Activated CD8-positive, alpha-beta memory T cell treated with anti-CD3 and anti-CD28 coated beads, Interleukin-2, amount 50 U/mL, for 4 hours (primary cell): ENCODE measurements around the gene NCOA1.
A peak's percentile ranks its signal among the peaks of the same experiment; 100 is the strongest.
"Not testable (repeated sequence)": the region's sequence is repeated elsewhere in the genome, so short reads cannot be mapped to it uniquely, and the experiment has no call there.

Experiments
- DNase-seq: peaks from one replicate; pipeline ENCODE4 v3.0.0-alpha.2; 2020

The NCOA1 gene

DNA sequence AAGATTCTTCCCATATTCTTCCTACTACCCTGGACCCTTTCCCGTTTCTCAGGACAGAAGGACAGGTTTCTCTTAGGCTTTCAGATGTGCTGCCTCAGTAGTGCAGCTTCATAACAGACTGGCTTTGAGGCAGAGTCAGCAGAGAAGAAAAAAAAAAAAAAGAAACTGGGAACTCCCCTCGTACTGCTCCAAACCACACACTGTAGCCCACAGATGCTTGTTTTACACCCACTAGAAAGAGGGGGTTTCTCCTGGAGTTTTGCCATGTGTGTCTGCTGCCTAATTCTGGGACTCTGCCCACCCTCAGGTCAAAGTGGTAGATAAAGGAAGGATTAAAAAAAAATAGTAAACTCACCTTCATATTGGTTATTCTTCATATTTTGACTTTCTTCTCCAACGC lies 95.9 kb downstream of the NCOA1 start:
- no peak for DNase-seq

GRCh38 chr2:24588294-24588693 lies 97.2 kb downstream of the NCOA1 start:
- no peak for DNase-seq

GRCh38 chr2:24592441-24593100 lies 101.5 kb downstream of the NCOA1 start:
- no peak for DNase-seq

DNA sequence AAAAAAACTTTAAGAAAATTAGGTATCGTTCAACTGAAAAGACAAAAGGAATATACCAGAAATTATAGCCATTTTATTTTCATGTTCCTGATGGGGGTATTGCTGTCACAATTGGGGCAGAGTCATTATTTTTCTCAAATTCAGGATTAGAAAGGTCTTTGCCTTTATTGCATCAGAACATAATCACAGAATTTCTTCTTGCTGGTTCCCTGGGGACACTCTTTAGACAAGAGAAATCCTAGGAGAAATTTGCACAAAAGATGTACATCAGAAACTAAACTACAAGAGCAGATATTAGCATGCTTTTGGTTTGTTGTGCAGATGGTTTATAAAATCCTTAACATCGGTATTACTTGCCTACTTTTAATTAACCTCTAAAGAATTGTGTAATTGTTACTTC lies 103.2 kb downstream of the NCOA1 start:
- DNase-seq: no peak

GRCh38 chr2:24597181-24597870 lies 106.3 kb downstream of the NCOA1 start:
- DNase-seq: no peak

DNA sequence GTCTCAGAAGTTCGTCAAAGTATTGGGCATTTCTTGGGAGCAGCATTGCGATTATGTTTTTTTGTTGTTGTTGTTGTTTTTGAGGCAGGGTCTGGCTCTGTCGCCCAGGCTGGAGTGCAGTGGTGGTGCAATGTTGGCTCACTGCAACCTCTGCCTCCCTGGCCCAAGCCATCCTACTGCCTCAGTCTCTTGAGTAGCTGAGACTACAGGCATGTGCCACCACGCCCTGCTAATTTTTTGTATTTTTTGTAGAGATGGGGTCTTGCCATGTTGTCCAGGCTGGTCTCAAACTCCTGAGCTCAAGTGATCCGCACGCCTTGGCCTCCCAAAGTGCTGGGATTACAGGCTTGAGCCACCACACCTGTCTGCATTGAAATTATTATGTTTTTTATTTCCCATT lies 109.1 kb downstream of the NCOA1 start:
- not testable (repeated sequence) for DNase-seq

DNA sequence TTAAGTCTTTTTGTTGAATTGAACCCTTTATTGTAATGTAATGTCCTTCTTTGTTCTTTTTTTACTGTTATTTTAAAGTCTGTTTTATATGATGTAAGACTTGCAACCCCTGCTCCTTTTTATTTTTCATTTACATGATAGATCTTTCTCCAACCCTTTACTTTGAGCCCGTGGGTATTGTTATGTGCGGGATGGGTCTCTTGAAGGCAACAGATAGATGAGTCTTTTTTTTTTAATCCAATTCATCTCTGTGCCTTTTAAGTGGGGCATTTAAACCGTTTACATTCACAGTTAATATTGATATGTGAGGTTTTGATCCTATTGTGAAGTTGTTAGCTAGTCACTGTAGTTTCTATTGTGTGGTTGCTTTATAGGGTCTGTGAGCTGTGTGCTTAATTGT lies 120.6 kb downstream of the NCOA1 start:
- DNase-seq: no peak

DNA sequence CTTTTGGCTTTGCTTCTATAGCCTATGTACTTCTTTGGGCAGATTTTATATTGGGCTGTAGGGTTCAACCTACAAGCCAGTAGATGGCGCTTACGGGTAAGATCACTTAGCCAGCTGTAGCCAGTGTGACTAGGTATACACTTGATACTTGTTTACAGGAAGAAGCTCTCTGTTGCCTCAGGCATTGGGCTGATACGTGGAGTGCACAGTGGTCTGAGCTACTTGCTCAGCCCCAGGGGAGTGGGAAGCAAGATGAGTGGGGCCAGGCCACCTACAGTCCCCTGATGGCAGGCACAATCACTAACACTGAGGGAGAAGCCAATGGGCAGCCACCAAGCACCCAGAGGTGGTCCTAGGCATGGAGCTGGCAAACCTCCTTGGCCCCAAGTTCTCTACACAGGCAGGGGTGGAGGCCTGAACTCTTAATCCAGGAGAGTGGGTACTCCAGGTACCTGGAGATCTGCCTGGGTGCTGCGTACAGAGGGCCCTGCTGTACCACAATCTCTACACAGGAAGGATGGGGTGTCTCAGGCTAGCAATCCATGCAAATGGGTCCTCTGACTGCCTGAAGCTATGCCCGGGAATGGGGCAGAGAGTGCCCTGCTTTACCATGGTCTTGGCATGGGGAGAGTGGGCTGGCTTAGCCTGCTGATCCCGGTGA lies 122.2 kb downstream of the NCOA1 start:
- DNase-seq: peak; percentile 16

GRCh38 chr2:24616616-24617015 lies 125.6 kb downstream of the NCOA1 start:
- no peak for DNase-seq

GRCh38 chr2:24617424-24617823 lies 126.4 kb downstream of the NCOA1 start:
- no peak for DNase-seq

GRCh38 chr2:24618144-24618543 lies 127.1 kb downstream of the NCOA1 start:
- DNase-seq: no peak

DNA sequence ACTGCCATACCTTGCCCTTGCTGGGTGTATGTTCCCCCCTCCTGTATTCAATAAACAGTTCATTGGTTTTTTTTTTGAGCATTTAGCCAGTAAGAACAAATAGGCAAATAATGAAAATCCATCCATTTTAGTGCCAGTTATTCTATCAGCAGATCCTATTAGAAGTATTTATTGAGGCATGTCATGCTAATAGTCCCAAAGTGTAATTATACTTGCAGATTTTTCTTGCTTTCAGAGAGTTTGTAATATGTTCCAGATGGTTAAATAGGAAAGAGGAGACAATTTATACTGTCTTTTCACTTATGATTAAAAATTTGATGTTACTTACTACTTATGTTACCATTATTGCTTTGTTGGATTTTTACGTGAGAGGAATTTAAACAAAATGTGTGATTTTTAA lies 127.6 kb downstream of the NCOA1 start:
- DNase-seq: no peak

- DNase-seq: no peak
Measured at GRCh38 chr2:24620936-24621335, 129.9 kb downstream of the NCOA1 start.

DNA sequence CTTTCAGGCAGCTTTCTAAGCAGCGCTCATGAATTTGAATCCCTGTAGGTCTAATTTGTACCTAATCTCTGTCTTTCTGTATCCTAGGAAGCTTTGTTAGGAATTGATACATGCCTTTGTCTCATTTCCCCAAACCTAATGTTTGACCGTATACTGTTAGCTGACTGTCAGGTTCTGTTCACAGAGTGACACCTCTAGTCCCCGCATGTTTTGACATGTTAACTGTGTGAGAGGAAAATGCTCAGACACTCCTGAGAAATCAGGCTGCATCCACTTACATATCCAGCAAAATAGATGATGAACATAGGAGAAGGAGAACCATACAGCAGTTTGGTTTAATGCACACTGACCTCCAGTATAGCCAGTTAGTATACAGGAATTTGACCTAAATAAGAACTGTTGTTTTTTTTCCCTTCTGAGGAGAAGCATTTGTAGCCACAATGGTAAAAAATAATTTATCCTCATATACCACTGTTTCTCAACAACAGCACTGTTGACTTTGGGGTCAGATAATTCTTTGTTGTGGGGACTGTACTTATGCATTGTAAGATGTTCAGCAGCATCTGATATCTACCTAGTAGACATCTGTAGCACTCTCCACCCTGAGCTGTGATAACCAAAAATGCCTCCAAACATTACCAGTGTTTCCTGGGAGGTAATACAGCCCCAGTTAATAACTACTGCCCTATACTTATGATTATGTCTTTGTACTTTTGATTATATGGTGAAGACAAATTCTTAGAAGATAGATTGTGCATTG lies 130.9 kb downstream of the NCOA1 start:
- no peak for DNase-seq

DNA sequence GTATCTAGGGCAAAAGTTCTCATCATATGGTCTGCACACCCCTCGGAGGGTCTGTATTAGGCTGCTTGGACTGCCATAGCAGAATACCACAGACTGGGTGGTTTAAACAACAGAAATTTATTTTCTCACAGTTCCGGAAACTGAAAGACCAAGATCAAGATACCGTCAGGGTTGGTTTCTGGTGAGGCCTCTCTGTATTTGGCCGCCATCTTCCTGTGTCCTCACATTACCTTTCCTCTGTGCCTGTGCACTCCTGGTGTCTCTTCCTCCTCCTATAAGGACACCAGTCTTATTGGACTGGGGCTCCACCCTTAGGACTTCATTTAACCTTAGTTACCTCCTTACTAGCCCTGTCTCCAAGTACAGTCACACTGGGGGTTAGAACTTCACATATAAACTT lies 132.5 kb downstream of the NCOA1 start:
- no peak for DNase-seq

DNA sequence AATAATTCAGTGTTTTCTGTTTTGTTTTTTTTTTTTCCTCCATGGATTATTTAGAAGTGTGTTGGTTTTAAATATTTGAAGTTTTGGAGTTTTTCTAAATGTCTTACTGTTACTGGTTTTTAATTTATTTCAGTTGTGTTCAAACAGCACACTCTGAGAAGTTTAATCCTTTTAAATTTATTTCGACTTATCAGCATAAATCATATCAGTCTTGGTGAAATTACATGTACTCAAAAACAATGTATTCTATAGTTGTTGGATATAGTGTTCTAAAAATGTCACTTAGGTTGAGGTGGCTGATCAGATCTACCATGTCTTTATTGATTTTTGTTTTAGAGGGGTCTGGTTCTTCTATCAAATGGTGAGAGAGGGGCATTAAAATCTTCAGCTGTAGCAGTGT lies 134.7 kb downstream of the NCOA1 start:
- DNase-seq: no peak

DNA sequence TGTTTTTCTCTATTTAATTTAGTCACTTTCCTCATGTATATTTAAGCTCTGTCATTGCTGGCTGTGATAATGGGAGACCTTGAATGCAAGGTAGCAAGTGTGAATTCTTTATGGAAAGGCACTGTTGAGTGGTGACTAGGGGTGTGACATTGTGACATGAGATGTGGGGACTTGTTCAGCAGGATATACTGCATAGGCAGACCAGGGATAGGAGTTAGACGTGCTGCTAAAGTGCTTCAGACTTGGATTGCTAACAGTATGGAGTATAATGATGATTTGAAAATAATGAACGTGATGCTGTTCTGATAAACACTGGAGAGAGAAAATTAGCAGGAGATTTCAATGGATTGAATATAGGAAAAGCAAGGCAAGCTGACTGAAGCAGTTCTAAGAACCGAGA lies 135.1 kb downstream of the NCOA1 start:
- no peak for DNase-seq

DNA sequence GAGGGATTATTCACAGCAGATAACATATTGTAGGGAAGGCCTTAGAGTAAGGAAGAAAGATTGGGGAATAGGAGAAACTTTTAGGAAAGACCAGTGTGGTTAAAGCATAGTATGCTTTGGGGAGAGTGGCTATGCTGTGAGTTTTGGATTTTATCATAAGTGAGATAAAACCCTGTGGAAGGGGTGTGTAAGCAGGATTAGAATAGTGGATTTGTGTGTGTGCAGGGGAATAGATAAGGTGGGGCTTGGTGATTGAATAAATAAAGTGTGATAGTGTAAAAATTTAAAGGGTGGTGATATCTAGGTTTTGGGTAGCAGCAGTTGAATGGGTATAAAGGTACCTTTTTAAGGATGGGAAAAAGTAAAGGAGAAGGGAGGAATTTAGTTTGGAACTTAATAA lies 137.7 kb downstream of the NCOA1 start:
- no peak for DNase-seq

- DNase-seq: no peak
Measured at GRCh38 chr2:24632172-24632571, 141.1 kb downstream of the NCOA1 start.

- DNase-seq: no peak
Measured at GRCh38 chr2:24635181-24635580, 144.1 kb downstream of the NCOA1 start.

DNA sequence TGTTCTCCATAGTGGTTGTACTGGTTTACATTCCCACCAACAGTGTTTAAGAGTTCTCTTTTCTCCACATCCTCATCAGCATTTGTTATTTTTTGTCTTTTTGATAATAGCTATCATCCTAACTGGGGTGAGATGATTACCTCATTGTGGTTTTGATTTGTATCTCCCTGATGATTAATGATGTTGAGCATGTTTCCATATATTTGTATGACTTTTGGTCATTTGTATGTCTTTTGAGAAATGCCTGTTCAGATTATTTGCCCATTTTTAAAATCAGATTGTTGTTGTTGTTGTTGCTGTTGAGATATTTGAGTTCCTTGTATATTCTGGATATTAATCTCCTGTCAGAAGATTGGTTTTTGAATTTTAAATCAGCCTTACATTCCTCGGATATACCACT lies 147.5 kb downstream of the NCOA1 start:
- DNase-seq: no peak

DNA sequence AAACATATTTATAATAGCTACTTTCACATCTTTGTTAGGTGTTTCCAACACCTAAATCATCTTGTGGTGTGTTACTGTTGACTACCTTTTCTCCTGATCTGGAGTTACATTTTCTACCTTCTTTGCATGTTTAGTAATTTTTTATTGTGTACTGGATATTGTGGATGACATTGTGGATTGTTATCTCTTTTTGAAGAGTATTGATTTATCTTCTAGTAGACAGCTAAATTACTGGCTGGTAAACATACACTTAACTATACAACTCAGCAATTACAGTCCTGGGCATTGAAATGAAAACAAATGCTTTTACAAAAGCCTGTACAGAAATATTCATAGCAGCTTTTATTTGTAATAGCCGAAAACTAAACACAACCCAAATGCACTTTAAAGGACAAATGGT lies 151.3 kb downstream of the NCOA1 start:
- DNase-seq: no peak

DNA sequence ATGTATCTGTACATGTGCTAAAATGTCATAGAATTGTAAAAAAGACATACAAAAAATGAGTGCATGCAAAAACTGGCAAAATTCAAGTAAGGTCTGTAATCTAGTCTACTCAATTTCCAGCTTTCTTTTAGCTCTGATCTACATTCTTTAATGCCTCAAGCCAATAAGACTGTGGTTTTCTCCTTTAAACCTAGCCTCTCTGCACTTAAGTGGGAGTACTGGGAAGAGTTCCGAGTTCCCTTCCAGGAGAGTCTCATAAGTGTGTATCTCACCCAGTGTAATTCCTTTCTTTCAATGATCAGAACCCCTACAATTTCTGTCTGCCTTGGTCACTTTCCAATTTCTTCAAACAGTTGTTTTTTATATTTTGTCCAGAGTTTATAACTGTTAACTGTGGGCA lies 152.0 kb downstream of the NCOA1 start:
- DNase-seq: no peak

DNA sequence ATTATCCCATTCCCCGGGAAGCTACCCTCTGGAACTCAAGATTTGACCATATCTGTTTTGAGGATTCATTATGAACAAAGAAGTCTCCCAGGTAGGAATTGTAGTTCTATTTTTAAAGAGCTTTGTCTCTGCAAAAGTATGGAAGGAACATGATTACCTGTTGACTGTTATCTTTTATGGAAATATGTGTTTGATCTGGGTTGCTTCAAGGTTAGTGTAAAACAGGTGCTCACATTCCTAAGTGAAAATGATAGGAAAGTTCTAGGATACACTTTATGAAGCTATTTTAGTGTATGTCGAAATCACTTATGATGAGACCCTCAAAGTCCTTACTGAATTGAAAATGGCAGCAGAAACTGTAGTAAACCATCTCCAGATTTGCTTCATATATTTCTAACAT lies 153.0 kb downstream of the NCOA1 start:
- DNase-seq: no peak
